GM21825 (cell line): ENCODE data around the gene ITPR1.
A peak's percentile ranks its signal among the peaks of the same experiment; 100 is the strongest.
"Not testable (repeated sequence)": the region's sequence is repeated elsewhere in the genome, so short reads cannot be mapped to it uniquely, and the experiment has no call there.

ENCODE experiments used
- ATAC-seq: cut with Tn5 transposase; IDR thresholded peaks from one replicate; pipeline ENCODE4 v1.9.1; 2021; ENCODE audit warnings: mild to moderate bottlenecking, moderate library complexity; ENCODE audit not compliant: unreplicated experiment

Gene ITPR1

GRCh38 chr3:4752201-4753072, 259.3 kb downstream of the ITPR1 start:
- ATAC-seq, result no peak

GRCh38 chr3:4753073-4753691, 260.0 kb downstream of the ITPR1 start:
- ATAC-seq, result no peak

- peak; percentile 66 for ATAC-seq
Measured at GRCh38 chr3:4754180-4755086, 261.3 kb downstream of the ITPR1 start.

- ATAC-seq, result no peak
Measured at GRCh38 chr3:4755566-4755965, 262.4 kb downstream of the ITPR1 start.

GRCh38 chr3:4756057-4756775, 263.1 kb downstream of the ITPR1 start:
- no peak for ATAC-seq

GRCh38 chr3:4756855-4757574, 263.9 kb downstream of the ITPR1 start:
- ATAC-seq, result peak; percentile 30

- ATAC-seq, result no peak
Measured at GRCh38 chr3:4757575-4758248, 264.6 kb downstream of the ITPR1 start.

GRCh38 chr3:4758249-4758860, 265.2 kb downstream of the ITPR1 start:
- ATAC-seq, result no peak

- no peak for ATAC-seq
Measured at GRCh38 chr3:4758957-4759656, 266.0 kb downstream of the ITPR1 start.

GRCh38 chr3:4759689-4760312, 266.7 kb downstream of the ITPR1 start:
- no peak for ATAC-seq

- ATAC-seq, result no peak
Measured at GRCh38 chr3:4761759-4762158, 268.6 kb downstream of the ITPR1 start.

GRCh38 chr3:4762481-4763230, 269.5 kb downstream of the ITPR1 start:
- not testable (repeated sequence) for ATAC-seq

GRCh38 chr3:4763604-4764247, 270.6 kb downstream of the ITPR1 start:
- ATAC-seq, result no peak

GRCh38 chr3:4765212-4765611, 272.1 kb downstream of the ITPR1 start:
- ATAC-seq, result no peak

- ATAC-seq, result no peak
Measured at GRCh38 chr3:4766263-4766662, 273.1 kb downstream of the ITPR1 start.

- ATAC-seq, result no peak
Measured at GRCh38 chr3:4766716-4767499, 273.8 kb downstream of the ITPR1 start.
